HEK293 (cell line): ENCODE data around the gene TBX3.

ENCODE experiments used
- KLF16 ChIP-seq: fragments of 450-650 bp; formaldehyde crosslinking; IDR thresholded peaks from 2 replicates; pipeline ENCODE4 v1.5.1; 2017; ENCODE audit warnings: missing biosample characterization, missing genetic modification characterization
- MYNN ChIP-seq: fragments of 450-650 bp; formaldehyde crosslinking; IDR thresholded peaks from 2 replicates; pipeline ENCODE4 v1.5.1; 2016; ENCODE audit warnings: missing biosample characterization, missing genetic modification characterization, borderline replicate concordance
- ZBTB1 ChIP-seq: fragments of 450-650 bp; formaldehyde crosslinking; IDR thresholded peaks from 2 replicates; pipeline ENCODE4 v1.5.1; 2016; ENCODE audit warnings: missing biosample characterization, missing genetic modification characterization
- ZNF423 ChIP-seq: fragments of 450-650 bp; formaldehyde crosslinking; IDR thresholded peaks from 2 replicates; pipeline ENCODE4 v1.5.1; 2016; ENCODE audit warnings: missing biosample characterization, missing genetic modification characterization
- ZNF501 ChIP-seq: fragments of 450-650 bp; formaldehyde crosslinking; IDR thresholded peaks from 2 replicates; pipeline ENCODE4 v1.5.1; 2016; ENCODE audit warnings: missing biosample characterization, missing genetic modification characterization
- ZNF664 ChIP-seq: fragments of 450-650 bp; formaldehyde crosslinking; IDR thresholded peaks from 2 replicates; pipeline ENCODE4 v1.5.1; 2016; ENCODE audit warnings: missing biosample characterization, missing genetic modification characterization
- ZNF768 ChIP-seq: fragments of 450-650 bp; formaldehyde crosslinking; IDR thresholded peaks from 2 replicates; pipeline ENCODE4 v1.5.1; 2018; ENCODE audit warnings: missing biosample characterization, mild to moderate bottlenecking, missing genetic modification characterization
- ZNF777 ChIP-seq: fragments of 450-650 bp; formaldehyde crosslinking; IDR thresholded peaks from 2 replicates; pipeline ENCODE4 v1.5.1; 2017; ENCODE audit warnings: missing biosample characterization, missing genetic modification characterization, borderline replicate concordance
- TF ChIP-seq, protein P1 (sequence below): fragments of 450-650 bp; formaldehyde crosslinking; IDR thresholded peaks from 2 replicates; pipeline ENCODE4 v1.5.1; 2016; ENCODE audit warnings: missing biosample characterization, missing genetic modification characterization
- TF ChIP-seq, protein P2 (sequence below): fragments of 450-650 bp; formaldehyde crosslinking; IDR thresholded peaks from 2 replicates; pipeline ENCODE4 v1.5.1; 2016; ENCODE audit warnings: missing biosample characterization, missing genetic modification characterization
- TF ChIP-seq, protein P3 (sequence below): fragments of 450-650 bp; formaldehyde crosslinking; IDR thresholded peaks from 2 replicates; pipeline ENCODE4 v1.5.1; 2016; ENCODE audit warnings: missing biosample characterization, missing genetic modification characterization

DNA sequence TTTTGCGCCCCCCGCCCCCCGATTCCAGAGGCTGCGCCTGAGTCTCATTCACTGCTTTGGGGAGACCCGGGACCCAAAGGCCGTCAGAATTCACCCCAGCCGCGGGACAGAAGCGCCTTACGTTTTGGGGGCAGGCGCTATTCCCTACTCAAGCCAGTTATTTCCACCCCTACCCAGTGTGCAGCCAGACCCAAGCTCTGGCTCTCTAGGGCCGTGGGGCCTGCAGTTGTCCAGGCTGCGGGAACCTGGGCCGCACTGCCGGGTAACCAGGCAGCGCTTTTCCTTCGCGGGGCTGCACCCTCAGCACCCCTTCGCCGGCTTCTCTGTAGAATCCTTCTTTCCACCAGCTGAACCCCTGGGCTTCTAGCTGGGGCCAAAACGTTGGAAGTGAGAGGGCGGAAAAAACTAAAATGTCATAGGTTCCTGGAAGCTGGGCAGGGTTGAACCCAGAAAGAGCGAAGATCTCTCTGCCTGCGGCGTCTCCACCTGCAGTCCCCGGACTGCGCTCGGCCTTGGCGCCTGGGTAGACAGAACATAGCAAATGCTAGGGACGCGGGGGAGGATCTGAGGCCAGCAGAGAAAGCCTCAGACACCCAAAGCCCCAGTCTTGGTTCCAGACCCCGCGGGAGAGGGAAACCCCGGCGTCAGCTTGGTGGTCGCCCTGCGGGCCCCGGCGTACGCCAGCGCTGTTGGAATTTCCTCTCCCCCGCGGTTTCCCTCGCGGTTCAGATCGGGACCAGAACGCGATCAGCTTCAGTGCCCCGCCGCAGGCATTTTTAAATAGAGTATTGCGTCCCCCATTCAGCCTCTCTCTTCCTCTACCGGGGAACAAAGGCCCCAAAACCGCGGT is 18.3 kb downstream of the TBX3 start:
- TF ChIP-seq MYNN = no peak
- TF ChIP-seq ZBTB1 = no peak
- no peak for TF ChIP-seq KLF16
- TF ChIP-seq ZNF664 (tag by site-specific recombination) = no peak
- TF ChIP-seq, protein P1, sequence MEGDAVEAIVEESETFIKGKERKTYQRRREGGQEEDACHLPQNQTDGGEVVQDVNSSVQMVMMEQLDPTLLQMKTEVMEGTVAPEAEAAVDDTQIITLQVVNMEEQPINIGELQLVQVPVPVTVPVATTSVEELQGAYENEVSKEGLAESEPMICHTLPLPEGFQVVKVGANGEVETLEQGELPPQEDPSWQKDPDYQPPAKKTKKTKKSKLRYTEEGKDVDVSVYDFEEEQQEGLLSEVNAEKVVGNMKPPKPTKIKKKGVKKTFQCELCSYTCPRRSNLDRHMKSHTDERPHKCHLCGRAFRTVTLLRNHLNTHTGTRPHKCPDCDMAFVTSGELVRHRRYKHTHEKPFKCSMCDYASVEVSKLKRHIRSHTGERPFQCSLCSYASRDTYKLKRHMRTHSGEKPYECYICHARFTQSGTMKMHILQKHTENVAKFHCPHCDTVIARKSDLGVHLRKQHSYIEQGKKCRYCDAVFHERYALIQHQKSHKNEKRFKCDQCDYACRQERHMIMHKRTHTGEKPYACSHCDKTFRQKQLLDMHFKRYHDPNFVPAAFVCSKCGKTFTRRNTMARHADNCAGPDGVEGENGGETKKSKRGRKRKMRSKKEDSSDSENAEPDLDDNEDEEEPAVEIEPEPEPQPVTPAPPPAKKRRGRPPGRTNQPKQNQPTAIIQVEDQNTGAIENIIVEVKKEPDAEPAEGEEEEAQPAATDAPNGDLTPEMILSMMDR (tag by site-specific recombination) = no peak
- no peak for TF ChIP-seq ZNF777 (tag by site-specific recombination)
- TF ChIP-seq, protein P2, sequence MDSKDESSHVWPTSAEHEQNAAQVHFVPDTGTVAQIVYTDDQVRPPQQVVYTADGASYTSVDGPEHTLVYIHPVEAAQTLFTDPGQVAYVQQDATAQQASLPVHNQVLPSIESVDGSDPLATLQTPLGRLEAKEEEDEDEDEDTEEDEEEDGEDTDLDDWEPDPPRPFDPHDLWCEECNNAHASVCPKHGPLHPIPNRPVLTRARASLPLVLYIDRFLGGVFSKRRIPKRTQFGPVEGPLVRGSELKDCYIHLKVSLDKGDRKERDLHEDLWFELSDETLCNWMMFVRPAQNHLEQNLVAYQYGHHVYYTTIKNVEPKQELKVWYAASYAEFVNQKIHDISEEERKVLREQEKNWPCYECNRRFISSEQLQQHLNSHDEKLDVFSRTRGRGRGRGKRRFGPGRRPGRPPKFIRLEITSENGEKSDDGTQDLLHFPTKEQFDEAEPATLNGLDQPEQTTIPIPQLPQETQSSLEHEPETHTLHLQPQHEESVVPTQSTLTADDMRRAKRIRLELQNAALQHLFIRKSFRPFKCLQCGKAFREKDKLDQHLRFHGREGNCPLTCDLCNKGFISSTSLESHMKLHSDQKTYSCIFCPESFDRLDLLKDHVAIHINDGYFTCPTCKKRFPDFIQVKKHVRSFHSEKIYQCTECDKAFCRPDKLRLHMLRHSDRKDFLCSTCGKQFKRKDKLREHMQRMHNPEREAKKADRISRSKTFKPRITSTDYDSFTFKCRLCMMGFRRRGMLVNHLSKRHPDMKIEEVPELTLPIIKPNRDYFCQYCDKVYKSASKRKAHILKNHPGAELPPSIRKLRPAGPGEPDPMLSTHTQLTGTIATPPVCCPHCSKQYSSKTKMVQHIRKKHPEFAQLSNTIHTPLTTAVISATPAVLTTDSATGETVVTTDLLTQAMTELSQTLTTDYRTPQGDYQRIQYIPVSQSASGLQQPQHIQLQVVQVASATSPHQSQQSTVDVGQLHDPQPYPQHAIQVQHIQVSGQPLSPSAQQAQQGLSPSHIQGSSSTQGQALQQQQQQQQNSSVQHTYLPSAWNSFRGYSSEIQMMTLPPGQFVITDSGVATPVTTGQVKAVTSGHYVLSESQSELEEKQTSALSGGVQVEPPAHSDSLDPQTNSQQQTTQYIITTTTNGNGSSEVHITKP (tag by site-specific recombination) = no peak
- no peak for TF ChIP-seq ZNF768 (tag by site-specific recombination)
- TF ChIP-seq, protein P3, sequence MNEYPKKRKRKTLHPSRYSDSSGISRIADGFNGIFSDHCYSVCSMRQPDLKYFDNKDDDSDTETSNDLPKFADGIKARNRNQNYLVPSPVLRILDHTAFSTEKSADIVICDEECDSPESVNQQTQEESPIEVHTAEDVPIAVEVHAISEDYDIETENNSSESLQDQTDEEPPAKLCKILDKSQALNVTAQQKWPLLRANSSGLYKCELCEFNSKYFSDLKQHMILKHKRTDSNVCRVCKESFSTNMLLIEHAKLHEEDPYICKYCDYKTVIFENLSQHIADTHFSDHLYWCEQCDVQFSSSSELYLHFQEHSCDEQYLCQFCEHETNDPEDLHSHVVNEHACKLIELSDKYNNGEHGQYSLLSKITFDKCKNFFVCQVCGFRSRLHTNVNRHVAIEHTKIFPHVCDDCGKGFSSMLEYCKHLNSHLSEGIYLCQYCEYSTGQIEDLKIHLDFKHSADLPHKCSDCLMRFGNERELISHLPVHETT (tag by site-specific recombination) = no peak
- TF ChIP-seq ZNF423 (tag by site-specific recombination) = no peak
- TF ChIP-seq ZNF501 (tag by site-specific recombination) = no peak
